Breast epithelium (tissue), 3 donors: ENCODE data around the gene SAFB2.

Experiments used
- POLR2A ChIP-seq: fragments of 450-650 bp; IDR thresholded peaks from one replicate; pipeline ENCODE4 v1.6.1; 2016; ENCODE audit warnings: antibody characterized with exemption, mild to moderate bottlenecking, moderate library complexity
- TF ChIP-seq, protein P1 (sequence below), 3 donors: fragments of 450-650 bp; IDR thresholded peaks; one replicate each; pipeline ENCODE4 v1.5.1; 2016 to 2017; ENCODE audit warnings: antibody characterized with exemption in 3 of 3, mild to moderate bottlenecking in 3 of 3, moderate library complexity in 3 of 3

DNA sequence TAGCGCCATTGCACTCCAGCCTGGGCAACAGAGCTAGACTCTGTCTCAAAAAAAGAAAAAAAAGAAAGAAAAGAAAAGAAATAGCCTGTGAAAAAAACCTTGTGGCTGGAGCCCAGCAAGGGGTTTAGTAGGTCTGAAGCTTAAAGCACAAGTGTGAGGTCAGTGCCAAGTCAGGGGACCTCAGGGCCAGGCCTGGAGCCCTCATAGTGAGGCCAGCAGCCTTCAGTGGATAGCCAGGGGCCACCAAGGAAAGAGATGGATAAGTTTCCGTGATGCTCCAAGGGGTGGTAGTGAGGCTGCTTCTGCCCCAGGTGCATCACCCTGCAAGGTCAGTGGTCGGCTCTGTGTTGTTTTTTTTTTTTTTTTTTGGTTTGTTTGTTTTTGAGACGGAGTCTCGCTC lies 67.7 kb downstream of the SAFB2 start:
- TF ChIP-seq POLR2A: no peak
- TF ChIP-seq, protein P1, sequence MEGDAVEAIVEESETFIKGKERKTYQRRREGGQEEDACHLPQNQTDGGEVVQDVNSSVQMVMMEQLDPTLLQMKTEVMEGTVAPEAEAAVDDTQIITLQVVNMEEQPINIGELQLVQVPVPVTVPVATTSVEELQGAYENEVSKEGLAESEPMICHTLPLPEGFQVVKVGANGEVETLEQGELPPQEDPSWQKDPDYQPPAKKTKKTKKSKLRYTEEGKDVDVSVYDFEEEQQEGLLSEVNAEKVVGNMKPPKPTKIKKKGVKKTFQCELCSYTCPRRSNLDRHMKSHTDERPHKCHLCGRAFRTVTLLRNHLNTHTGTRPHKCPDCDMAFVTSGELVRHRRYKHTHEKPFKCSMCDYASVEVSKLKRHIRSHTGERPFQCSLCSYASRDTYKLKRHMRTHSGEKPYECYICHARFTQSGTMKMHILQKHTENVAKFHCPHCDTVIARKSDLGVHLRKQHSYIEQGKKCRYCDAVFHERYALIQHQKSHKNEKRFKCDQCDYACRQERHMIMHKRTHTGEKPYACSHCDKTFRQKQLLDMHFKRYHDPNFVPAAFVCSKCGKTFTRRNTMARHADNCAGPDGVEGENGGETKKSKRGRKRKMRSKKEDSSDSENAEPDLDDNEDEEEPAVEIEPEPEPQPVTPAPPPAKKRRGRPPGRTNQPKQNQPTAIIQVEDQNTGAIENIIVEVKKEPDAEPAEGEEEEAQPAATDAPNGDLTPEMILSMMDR (IDR thresholded peaks at IDR 0.05): no peak
